SW 1271 (cell line): Measurements from ENCODE around the gene SNCAIP.

ENCODE experiments used
- DNase-seq, 2 experiments: peaks; one replicate each; lab custom pipeline; 2025; lab: John Stamatoyannopoulos, UW

SNCAIP gene

DNA sequence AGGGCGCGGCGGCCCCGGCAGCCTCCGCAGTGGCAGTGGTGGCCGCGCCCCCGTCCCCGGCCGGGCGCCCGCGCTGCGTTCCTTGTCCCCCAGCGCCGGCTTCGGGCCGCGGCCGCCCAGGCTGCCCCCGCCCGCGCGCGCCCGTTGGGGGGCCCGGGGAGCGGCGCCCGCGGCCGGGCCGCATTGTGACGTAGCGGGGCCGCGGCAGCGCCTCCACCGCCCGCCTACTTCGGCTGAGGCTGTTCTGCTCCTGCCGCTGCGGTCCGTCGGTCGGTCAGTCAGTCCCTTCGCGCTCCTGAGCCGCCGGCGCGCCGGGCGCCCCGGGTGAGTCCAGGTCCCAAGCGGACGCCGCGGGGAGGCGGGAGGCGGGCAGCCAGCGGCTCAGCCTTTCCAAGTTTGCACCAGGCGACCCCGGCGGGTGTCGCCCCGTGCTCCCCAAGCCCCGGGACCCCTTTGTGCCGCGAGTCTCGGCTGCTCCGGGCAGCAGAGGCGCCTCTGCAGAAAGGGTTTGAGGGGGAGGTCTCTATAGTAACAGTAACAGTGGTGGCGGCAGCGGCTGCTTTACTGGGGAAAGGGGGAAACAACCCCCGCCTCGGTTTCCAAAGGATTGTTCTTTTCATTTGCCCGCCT lies at the start of gene SNCAIP:
Gene SNCAIP, plus strand, starts transcription at position 277 of the 630 bp plus-strand sequence. CDS start 78,898 bp downstream, outside the sequence.
- no peak for DNase-seq

DNA sequence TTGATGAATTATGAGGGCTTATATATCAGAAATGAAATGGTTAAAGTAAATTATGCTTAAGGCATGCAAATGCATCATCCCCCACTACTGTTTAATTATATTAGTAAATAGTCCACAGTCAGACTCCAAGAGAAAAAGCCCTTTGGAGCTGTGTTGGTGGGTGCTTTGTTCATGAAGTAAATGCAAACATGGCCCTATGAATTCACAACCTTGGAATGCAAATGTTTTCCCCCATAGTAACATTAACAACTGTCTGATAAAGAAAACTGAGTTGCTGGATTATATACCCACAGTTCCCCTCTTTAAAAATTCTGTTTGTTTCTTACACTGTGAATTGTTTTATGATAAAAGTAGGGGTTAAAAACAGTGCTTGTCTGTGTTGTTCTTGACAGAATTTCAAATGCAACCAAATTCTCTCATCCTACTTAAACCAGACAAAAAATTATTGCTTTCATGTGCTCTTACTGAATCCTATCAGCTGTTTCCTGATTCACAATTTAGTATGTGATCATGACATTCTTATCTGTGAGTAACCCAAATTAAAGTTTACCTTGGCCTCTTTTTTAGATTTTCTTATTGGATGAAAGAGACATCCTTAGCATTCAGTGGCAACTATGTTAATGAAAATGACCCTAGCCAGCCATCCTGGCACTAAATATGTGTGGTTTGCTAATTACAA lies 48.5 kb upstream of the SNCAIP start:
- no peak for DNase-seq

DNA sequence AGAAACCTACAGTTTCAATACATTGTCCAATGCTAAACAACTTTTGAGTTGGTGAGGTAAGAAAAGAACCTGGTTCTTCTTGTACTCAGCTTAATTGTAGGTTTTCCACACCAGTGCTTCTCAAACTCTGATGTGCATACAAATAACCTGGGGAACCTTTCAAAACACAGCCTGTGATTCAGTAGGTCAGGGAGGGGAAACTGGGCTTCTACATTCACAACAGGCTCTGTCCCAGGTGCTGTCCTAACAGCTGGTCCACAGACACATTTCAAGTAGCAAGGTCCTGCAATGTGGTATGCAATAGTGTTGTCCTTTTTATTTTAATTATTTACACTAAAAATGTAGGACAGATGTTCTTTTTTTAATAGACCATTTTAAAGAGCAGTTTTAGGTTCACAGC lies 47.4 kb upstream of the SNCAIP start:
- DNase-seq = no peak

DNA sequence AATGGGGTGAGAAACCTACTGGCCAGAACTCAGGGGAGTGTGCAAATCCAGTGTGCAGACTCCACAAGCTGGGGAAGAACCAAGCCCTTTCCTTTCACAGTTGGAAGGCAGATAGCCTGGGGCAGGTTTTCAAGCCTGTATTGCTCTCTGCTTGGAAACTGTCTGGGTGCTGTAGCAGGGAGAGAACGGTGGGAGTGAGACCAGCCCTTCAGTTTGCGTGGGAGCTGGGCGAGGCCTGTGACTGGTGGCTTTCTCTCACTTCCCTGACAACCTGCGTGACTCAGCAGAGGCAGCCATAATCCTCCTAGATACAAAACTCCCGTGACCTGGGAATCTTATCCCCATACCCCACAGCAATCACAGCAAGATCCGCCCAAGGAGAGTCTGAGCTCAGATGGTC lies 44.9 kb upstream of the SNCAIP start:
- no peak for DNase-seq

DNA sequence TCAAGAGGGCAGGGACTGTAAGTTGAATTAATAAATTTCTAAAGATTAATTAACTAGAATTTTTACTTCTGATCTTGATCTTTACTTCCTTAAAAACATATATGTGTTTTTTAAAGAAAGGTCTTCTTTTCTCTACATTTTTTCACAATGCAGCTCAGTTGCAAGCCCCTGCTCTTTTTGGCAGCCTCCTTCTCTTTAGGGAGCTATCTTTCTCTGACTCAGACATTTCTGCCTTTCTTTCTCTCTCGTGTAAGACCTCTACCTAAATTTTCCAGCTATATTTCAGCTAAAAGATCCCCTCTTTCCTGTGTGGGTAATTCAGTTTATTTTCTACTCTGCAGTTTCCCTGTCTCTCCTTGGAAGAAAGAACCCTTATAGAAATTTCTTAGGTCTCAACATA lies 38.3 kb upstream of the SNCAIP start:
- DNase-seq = no peak

DNA sequence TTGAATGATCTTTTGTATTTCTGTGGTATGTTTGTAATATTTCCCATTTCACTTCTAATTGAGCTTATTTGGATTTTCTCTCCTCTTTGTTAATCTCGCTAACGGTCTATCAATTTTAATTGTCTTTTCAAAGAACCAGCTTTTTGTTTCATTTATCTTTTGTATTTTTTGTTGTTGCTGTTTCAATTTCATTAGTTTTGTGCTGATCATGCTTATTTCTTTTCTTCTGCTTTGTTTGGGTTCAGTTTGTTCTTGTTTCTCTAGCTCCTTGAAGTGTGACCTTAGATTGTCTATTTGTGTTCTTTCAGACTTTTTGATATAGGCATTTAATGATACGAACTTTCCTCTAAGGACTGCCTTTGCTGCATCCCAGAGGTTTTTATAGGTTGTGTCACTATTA lies 28.4 kb upstream of the SNCAIP start:
- DNase-seq = no peak

DNA sequence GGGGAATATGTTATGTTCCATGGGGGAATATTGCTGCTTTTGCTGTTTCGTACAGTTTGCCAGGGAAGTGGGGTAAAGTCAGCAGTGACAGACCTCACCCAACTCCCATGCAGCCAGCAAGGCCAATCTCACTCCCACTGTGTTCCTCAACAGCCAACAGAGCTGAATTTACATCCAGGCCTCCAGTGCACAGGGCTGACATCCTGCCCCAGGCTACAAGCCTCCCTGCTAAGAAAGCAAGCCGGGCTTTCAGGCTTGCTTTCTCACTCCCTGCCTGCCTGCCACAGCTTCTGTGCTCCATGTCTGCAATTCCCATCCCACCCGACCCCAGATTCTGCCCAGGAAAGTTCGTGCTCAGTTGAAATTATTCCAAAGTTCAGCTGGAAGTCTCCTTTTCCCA lies 25.5 kb upstream of the SNCAIP start:
- no peak for DNase-seq

DNA sequence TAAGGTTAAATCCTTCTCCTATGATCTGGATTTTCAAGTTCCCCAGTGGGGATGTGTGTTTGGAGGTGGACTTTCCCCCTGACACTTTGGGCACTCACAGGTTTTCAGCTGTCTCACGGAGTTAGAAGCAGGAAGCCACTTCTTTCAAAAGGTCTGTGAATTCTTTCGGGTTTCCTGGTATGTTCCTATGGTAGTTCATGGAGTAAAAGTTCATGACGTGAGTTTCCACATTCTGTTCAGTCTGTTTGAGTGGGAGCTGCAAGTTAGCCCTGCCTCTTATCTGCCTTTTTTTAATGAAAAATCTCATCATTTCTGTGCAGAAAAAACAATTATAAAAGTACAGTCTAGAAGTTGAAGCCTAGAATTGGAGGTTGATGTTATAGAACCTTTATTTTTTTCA lies 24.9 kb upstream of the SNCAIP start:
- no peak for DNase-seq

DNA sequence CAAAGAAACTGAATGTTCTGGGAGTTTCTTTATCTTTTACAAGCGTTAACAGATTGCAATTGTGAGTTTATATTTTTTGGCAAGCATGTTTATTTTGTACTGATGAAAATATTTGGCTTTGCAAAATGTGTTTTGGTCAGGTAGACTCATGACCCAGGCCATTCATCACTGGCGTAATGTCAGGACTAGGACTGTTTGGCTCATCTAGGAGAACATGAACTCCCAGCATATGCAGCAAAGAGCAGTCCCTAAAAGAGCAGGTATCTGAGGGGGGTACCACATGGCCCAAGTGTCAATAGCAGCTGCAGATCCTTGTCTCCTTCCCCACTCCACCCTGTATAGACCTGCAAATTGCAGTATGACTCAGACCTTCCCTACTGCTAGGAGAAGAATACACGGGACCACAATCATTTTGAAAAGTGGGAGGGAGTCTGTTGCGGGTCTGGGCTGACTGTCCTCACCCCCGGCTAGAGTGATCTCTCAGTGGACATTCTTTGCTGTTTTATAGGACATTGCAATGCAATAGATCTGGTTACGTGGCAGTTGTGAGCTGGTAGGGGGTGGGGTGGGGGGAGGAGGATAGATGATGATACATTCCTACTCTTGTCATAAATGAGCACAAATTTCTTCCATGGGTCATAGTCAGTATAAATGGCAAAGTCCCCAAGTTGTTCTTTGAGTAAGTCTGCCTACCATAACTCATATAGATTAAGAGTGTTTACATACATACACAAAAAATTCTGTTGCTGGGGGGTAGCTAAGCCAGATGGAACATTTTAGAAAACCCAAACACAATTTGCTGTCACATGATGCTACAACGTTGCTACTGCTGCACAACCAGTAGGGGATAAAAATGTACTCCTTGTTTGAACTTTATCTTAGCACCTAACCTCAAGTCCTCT lies 20.8 kb upstream of the SNCAIP start:
- DNase-seq = no peak

DNA sequence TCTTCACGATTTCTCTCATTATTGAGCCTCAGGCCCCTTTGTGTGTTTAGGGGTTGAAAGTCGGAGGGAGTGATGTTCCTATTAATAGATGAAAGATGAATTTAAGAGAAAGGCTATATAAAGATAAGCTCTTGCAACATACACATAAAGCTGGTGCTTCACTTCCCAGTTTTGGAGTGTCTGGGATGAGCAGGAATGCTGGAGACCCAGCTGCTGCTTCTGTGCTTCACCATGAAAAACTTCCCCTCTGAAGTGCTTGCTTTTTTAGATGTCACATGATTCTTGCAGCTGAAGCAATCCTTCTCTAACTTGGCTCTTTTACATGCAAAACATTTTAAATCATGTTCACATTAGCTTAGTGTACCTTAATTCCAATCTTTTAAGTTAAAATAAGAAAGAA lies 19.7 kb upstream of the SNCAIP start:
- DNase-seq = no peak

DNA sequence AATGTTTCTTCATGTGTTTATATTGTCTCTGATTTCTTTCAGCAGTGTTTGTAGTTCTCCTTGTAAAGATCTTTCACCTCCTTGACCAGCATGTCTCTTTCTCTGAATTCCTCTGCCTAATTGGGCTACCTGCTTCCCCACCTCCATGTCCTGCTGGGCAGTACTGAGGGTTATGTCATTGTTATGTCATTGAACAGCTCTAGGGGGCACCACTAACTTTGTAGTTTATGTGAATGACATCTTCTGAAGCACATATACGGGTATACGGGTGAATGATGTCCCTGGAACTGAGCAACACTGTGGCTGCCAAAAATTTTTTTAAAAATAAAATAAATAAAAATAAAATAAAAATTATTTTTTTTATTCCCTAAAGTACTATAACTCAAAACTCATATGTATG lies 16.9 kb upstream of the SNCAIP start:
- peak in 1 of 2 experiments; percentile 44 for DNase-seq

DNA sequence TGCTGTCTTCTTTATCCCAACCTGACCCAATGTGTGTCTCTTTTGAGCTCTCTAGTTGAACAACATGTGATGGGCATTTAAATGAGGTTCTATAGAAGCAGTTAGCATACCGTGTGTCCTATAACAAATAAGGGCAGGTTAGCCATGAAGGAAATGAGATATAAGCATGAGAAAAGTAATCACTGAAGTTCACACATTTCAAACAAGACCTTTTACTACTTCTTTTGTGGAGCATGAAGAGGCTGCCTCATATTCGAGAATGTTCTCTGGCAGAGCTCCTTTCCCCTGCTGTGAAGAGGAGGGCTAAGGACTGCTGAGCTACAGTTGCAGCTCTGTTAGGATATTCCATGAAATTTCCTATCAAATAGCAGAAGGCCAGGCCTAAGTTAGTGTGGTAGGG lies 15.2 kb upstream of the SNCAIP start:
- DNase-seq = no peak

DNA sequence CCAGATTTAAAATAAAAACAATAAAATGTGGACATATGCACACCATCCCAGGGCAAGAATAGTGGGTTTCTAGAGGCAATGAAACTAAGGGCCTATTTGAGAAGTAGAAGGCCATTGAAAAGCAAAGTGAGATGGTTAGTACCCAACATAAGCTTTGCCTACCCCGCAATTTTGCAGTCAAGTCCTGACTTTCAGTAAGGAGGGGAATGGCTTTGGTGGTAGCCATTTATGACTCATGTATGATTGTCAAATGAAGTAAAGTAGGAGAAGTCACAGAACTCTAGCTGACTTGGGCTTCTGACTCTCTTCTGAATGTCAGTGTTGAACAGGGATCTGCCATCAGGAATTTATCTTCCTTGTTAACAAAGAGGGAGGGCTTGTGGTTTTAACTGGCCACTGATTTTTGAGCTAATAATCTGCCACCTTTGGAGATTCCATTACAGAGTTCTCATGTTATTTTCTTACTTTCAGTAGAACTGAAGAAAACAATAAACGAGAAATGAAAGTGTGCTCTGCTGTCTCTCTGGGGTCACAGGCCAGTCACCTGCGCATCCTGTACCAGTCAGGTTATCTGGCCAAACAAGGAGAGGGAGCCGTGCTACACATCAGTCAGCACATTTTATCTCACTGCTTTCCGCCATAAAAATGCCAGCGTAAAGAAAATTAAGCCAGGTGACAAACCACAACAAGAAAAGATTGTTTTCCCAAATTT lies 14.3 kb upstream of the SNCAIP start:
- no peak for DNase-seq

DNA sequence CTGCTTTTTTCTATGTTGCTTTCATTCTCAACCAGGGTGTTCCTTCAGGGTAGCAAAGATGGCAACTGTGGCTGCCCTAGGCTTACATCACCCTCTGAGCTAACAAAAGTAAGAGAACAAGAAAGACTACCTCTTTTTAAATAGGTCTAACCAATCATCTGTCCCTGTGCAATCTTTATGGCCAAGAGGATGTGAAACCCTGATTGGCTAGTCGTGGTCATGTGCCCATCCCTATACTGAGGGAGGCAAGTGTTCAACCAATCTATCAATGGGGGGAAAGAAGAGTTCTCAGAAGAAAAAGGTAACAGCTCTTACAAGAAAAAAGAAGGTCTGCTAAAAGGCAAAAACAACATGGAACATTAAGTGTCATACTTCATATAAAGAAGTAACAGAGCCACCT lies 11.7 kb upstream of the SNCAIP start:
- no peak for DNase-seq

DNA sequence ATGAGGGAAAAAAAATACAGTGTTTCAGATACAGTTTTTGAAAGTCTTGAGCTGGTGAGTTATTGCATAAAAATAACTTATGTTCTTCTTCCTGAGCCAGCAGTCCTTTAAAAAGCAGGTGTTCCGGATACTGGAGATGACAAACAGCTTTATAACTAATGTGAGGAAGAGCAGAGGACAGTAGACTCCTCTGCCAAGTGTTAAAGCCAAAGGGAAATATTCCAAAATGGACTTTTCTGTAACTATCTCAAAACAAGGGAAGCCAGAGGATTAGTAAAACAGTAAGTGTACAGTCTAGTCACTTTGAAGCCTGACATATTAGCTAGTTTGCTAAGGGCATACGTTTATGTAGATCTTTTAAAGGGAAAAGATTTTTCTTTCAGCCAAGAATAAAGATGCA lies 11.0 kb upstream of the SNCAIP start:
- DNase-seq = no peak

DNA sequence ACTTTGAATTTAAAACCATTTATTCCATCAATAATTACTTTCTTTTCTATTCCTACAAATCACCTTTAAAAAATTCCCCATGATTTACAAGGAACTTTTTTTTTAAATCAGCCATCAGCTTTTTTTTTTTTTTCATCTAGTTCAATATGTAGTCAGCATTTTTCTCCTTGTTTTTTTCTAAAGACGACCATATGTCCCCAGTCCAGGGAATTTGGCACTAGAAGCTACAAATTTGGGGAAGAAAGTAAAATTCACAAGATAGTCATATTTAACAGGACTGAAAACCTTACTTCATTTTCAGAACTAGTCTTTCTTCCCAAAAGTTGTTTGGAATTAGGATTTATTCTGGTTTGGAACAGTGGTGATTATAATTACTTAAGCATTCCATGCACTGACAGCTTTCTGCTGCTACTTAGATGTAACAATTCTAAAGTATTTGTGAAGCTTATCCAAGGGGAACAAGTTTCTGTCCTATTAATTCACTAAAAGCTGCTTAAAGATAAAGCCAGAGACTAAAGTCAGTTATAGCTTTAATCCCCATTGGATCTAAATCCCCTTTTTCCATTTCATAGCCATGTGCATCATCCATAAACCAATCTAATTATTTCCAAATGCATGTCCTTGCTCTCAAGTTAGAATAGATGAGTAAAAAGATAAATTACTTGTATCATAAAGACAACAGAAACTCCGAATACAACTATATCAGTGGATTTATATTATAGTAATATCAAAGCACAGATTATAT lies 7.4 kb upstream of the SNCAIP start:
- no peak for DNase-seq

DNA sequence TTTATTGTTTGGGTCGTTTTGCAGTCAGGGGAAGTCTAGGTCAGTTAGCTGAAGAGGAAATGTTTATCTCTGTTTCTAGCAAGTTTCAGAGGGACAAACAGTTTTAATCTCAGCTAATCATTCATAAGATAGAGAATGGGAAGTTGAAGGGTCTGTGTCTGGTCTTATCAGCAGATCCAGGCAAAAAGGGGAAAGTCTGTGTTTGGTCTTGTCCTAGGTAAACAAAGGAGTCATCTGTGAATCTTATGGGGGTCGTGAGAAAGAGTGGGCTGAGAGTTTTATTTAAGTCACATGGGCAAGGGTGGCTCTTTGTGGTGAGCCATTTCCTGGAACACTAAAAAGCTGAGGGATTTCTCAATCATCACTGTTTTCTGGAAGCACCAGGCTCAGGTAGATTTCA lies 5.6 kb upstream of the SNCAIP start:
- no peak for DNase-seq

DNA sequence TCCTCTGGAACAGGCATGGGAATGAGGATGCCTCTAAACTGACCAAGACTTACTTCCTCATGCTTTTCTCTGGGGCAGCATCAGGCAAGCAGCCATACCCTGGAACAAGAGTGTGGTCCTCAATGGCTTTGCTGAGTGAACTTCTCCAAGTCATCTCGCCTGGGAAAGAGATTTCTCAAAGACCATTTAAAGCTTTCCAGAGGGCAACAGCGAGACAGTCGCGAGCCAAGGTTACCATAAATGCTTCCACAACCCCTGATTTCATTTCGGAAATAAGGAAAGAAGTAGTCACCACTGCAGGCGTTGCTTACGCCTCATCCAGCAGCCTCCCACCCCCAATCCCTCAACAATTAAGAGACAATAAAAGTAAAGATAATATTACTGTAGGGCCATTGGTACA lies 1.1 kb upstream of the SNCAIP start:
- DNase-seq = no peak

DNA sequence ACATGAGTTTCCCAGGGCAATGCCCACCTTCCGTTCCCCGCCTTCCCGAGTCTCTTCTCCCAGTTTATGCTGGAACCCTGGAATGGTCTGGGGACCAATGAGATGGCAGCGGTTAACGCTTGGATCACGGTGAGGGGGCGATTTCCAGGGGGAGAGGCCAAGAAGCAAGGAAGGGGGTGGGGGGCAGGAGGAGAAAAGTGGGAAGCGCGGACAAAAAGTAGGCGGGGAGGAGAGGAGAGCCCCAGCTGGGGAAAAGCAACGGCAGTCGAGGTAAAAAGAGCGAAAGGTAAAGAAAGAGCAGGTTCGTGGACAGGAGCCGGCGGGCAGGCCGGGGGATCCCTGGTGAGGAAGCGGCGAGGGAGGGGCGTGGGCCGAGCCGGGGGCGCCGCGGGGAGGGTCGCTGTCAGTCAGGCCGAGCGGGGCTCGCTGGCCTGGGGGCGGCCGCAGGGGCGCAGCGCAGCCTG lies 508 bp upstream of the SNCAIP start:
- DNase-seq = no peak

DNA sequence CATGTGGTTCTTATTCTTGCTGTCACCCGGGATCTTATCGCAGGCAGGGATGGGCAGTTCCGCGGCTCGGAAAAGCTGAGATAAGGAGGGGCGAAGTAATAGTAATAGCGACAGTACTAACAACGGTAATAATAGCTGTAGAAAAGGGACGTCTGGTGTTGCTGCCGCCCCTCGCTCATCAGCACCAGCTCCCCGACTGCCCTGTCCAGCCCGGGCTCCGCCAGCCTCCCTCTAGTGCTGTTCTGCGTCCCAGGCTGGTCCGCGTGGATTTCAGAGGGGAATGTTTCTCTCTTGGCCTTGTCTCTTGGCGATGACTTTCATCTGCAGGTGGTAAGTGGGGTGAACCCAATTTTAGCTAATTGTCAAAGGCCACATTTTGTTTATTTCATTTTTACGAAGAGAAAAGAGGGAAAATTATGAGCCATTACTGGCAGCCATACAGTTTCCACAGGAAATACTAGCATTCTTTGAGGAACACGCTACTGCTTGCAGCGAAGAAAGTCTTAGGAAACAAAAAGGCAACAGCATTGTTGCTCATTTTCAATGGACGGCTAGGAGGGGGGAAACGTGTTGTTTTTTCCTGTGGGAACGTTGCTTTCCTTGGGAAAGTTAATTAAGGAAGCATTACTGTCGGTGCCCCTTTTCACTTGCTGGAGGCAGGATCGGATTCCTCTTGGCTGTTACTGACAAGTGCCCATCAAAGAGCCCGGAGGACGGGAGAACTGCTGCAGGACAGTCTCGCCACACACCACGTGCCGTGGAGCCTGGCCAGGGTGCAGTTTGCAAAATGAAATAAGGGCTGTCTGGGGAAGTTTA lies 762 bp downstream of the SNCAIP start:
- no peak for DNase-seq

DNA sequence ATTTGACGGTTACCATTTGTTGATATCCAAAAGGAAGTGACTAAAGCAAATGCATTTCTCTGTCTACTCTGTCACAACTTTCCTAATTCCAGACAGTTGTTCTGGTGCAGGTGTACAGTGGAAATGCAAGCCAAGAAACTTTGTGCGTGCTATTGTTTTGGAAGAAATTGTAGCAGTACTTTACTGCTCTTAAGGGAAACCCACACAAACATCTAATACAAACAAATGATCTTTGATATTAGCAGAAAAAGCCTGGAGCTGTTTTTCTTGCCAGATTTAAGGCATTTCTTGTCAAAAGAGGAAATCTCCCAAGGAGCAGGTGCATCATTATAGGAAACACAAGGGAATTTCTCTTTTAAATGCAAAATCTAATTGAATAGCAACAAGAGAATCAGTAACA lies 2.0 kb downstream of the SNCAIP start:
- no peak for DNase-seq
